Activated gamma-delta T cell (primary cell): ENCODE data around the gene LIMA1.
A peak's percentile ranks its signal among the peaks of the same experiment; 100 is the strongest.
"Not testable (repeated sequence)": the region's sequence is repeated elsewhere in the genome, so short reads cannot be mapped to it uniquely, and the experiment has no call there.

Experiments used
- DNase-seq: peaks from one replicate; lab custom pipeline; 2025; lab: John Stamatoyannopoulos, UW

Gene LIMA1

GRCh38 chr12:50187084-50187900 is 96.0 kb downstream of the LIMA1 start:
- no peak for DNase-seq

- no peak for DNase-seq
Observed at GRCh38 chr12:50186681-50187080, 96.6 kb downstream of the LIMA1 start.

GRCh38 chr12:50185970-50186663 is 97.2 kb downstream of the LIMA1 start:
- no peak for DNase-seq

GRCh38 chr12:50185301-50185895 is 97.9 kb downstream of the LIMA1 start:
- no peak for DNase-seq

GRCh38 chr12:50184261-50184660 is 99.1 kb downstream of the LIMA1 start:
- DNase-seq: no peak

- no peak for DNase-seq
Observed at GRCh38 chr12:50182461-50182860, 100.9 kb downstream of the LIMA1 start.

- DNase-seq: no peak
Observed at GRCh38 chr12:50181691-50182090, 101.6 kb downstream of the LIMA1 start.

GRCh38 chr12:50175716-50176026 is 107.6 kb downstream of the LIMA1 start:
- DNase-seq: no peak

GRCh38 chr12:50174971-50175715 is 108.2 kb downstream of the LIMA1 start:
- DNase-seq: no peak

- peak; percentile 93 for DNase-seq
Observed at GRCh38 chr12:50167049-50167828, 116.1 kb downstream of the LIMA1 start, which contains the start of gene CERS5. CERS5 (minus strand) TSS chr12:50167369; CDS start chr12:50167297, 72 bp downstream.

GRCh38 chr12:50166799-50167048 is 116.6 kb downstream of the LIMA1 start:
- DNase-seq: no peak

GRCh38 chr12:50164963-50165362 is 118.4 kb downstream of the LIMA1 start:
- no peak for DNase-seq

- DNase-seq: no peak
Observed at GRCh38 chr12:50162230-50162629, 121.1 kb downstream of the LIMA1 start.

- no peak for DNase-seq
Observed at GRCh38 chr12:50160643-50161042, 122.7 kb downstream of the LIMA1 start.

GRCh38 chr12:50157259-50157658 is 126.1 kb downstream of the LIMA1 start:
- no peak for DNase-seq

- no peak for DNase-seq
Observed at GRCh38 chr12:50156641-50157040, 126.7 kb downstream of the LIMA1 start.

- DNase-seq: not testable (repeated sequence)
Observed at GRCh38 chr12:50154947-50155346, 128.4 kb downstream of the LIMA1 start.

GRCh38 chr12:50151047-50151687 is 132.2 kb downstream of the LIMA1 start:
- DNase-seq: no peak

GRCh38 chr12:50149311-50149710 is 134.0 kb downstream of the LIMA1 start:
- no peak for DNase-seq

GRCh38 chr12:50148011-50148410 is 135.3 kb downstream of the LIMA1 start:
- DNase-seq: not testable (repeated sequence)

GRCh38 chr12:50147281-50147680 is 136.0 kb downstream of the LIMA1 start:
- DNase-seq: no peak
